NCI-H69 (cell line): ENCODE measurements around the gene GPR183.
A peak's percentile ranks its signal among the peaks of the same experiment; 100 is the strongest.

ENCODE experiments used
- DNase-seq: peaks from one replicate; lab custom pipeline; 2025; lab: John Stamatoyannopoulos, UW

The GPR183 gene

GRCh38 chr13:99307247-99307646, at the start of gene GPR183:
TSS of gene GPR183 (minus strand) at chr13:99307399. CDS start at chr13:99296145, 11,254 bp downstream.
- peak; percentile 45 for DNase-seq

- DNase-seq: no peak
Measured at GRCh38 chr13:99356262-99357091, 49.3 kb upstream of the GPR183 start.

GRCh38 chr13:99356012-99356261, 48.7 kb upstream of the GPR183 start:
- DNase-seq: no peak

GRCh38 chr13:99355267-99356011, 48.2 kb upstream of the GPR183 start:
- DNase-seq: no peak

- peak; percentile 39 for DNase-seq
Measured at GRCh38 chr13:99354371-99354951, 47.3 kb upstream of the GPR183 start.

- DNase-seq: no peak
Measured at GRCh38 chr13:99353836-99354235, 46.6 kb upstream of the GPR183 start.

- no peak for DNase-seq
Measured at GRCh38 chr13:99353246-99353600, 46.0 kb upstream of the GPR183 start.

GRCh38 chr13:99352351-99353245, 45.4 kb upstream of the GPR183 start:
- no peak for DNase-seq

GRCh38 chr13:99351772-99352171, 44.6 kb upstream of the GPR183 start:
- no peak for DNase-seq

- no peak for DNase-seq
Measured at GRCh38 chr13:99350191-99350590, 43.0 kb upstream of the GPR183 start.

GRCh38 chr13:99347911-99348451, 40.8 kb upstream of the GPR183 start:
- DNase-seq: no peak

GRCh38 chr13:99347335-99347878, 40.2 kb upstream of the GPR183 start:
- DNase-seq: no peak

- DNase-seq: no peak
Measured at GRCh38 chr13:99346335-99347042, 39.3 kb upstream of the GPR183 start.

GRCh38 chr13:99345345-99345744, 38.1 kb upstream of the GPR183 start:
- DNase-seq: no peak

GRCh38 chr13:99344610-99345208, 37.5 kb upstream of the GPR183 start:
- no peak for DNase-seq

GRCh38 chr13:99342723-99343315, 35.6 kb upstream of the GPR183 start:
- DNase-seq: no peak

GRCh38 chr13:99341969-99342722, 34.9 kb upstream of the GPR183 start:
- no peak for DNase-seq

- no peak for DNase-seq
Measured at GRCh38 chr13:99340638-99341037, 33.4 kb upstream of the GPR183 start.

- DNase-seq: no peak
Measured at GRCh38 chr13:99339736-99340397, 32.7 kb upstream of the GPR183 start.
